MV-4-11 (cell line): ENCODE data around the gene SPATS2.
"Not testable (repeated sequence)": the region's sequence is repeated elsewhere in the genome, so short reads cannot be mapped to it uniquely, and the experiment has no call there.

Source experiments
- DNase-seq: peaks from one replicate; lab custom pipeline; 2025; lab: John Stamatoyannopoulos, UW

The SPATS2 gene

DNA sequence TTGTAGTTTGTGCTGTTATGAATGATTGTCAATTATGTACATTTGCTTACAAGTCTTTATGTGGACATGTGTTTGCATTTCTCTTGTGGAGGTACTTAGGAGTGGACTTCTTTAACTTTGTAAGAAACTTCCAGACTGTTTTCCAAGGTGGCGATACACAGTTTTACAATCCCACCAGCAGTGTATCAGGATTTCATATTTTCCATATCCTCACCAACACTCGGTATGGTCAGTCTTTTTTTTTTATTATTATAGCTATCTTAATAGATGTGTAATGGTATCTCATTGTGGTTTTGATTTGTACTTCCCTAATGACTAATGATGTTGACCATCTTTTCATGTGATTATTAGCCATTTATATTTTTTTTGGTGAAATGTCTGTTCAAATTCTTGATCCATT lies 97.9 kb downstream of the SPATS2 start:
- DNase-seq, result no peak

DNA sequence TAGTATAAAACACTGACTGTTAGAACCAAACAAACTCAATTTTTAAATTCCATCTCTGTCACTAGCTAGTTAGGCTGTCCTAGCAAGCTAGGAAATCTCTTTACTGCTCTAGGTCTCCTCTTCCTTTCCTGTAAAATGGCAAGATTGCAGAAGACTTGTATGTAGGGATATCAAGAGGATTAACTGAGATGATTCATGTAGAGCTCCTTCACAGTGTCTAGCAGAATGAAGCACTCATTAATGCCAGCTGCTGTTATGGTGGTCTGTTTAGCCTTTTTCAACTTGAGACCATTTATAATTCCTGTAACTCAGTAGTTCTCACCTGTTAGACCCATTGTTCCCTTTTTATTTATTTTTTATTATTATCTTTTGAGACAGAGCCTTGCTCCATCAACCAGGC lies 103.7 kb downstream of the SPATS2 start:
- peak; percentile 4 for DNase-seq

DNA sequence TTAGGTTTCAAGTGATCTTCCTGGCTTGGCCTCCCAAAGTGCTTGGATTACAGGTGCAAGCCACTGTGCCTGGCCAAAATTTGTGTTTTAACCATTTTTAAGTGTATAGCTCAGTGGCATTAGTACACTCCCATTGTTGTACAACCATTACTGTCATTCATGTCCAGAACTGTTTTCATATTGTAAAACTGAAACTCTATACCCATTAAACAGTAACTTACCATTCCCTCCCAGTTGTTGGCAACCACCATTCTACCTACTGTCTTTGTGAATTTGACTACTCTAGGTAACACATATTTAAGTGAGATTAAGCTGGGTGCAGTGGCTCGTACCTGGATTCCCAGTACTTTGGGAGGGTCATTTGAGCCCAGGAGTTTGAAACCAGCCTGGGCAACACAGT lies 104.3 kb downstream of the SPATS2 start:
- no peak for DNase-seq

DNA sequence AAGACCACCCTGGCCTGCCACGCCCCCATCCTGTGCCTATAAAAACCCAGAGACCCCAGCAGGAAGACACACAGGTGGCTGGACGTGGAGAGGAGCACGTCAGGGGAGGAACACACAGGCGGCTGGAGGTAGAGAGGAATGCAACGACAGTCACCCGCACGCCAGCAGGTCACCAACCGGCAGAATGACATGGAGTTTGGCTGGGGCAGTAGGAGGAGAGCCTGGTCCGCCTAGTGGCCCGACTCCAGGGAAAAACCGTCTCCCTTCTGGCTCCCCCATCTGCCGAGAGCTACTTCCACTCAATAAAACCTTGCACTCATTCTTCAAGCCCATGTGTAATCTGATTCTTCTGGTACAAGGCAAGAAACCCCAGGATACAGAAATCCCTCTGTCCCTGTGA lies 108.8 kb downstream of the SPATS2 start:
- no peak for DNase-seq

DNA sequence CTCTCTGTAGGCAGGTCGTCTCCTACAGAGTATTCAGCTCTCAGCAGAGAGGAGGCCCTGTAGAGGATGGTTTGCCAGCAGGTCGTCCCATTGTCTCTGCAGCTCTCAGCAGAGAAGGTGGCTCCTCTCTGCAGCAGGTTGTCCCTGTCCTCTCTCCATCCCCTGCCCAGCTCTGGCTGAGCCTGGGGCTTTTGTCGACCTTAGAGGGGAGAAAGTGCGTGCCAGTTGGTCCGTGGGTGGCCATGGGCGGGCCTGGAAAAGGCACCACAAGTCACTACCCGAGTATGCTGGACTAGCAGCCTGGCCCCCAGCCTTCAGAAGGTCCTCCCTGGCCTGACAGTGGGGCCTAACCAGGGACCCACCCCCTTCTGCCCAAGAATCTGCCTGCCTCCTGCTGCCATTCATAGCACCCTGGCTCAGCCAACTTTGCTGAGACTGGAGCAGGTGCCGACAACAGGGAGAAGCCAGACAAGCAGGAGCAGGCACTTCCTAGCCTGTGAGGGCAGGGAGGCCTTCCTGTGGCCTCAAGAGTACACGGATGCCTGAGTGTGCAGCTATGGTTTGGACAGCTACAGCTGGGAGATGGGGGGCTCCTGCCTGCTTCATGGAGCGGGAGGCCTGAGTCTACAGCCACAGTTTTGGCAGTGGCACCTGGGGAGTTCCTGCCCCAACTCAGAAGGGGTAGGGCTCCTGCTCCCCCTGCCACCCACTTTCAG lies 111.8 kb downstream of the SPATS2 start:
- DNase-seq, result no peak

DNA sequence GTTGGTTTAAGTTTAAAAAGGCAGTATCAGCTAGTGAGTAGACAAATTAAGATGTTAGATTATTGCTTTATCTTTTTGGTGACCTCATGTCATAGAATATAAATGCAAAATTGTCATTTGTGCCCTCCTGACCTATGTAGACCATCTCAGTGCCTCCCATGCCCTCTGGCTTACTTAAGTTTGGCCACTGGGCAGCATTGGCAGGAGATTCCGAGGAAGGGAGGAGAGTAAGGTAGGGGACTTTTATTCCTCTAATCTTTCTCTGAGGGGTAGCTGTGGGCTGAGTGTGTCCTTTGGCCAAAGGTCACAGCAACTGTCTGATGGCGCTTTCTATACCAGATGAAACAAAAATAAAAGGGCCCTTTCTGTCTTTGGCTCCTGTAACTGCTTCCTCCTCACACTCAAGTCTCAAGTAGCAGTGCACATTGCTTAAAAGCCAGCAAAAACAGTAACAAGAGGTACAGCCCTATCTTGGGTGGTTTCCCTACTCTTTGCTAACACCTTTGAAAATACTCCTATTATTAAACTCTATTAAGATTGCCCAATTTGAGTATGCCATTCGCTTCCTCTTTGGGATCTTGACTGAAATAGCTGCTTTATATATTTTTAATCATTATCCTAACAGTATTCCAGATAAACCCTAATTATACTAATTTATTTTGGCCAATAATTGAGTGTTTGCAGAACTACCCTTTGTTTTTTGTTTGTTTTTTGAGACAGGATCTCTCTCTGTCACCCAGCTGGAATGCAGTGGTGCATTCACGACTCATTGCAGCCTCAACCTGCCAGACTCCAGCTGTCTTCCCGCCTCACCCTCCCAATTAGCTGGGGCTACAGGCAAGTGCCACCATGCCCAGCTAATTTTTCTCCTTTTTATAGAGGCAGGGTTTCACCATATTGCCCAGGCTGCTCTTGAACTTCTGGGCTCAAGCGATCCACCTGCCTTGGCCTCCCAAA lies 115.1 kb downstream of the SPATS2 start:
- no peak for DNase-seq

DNA sequence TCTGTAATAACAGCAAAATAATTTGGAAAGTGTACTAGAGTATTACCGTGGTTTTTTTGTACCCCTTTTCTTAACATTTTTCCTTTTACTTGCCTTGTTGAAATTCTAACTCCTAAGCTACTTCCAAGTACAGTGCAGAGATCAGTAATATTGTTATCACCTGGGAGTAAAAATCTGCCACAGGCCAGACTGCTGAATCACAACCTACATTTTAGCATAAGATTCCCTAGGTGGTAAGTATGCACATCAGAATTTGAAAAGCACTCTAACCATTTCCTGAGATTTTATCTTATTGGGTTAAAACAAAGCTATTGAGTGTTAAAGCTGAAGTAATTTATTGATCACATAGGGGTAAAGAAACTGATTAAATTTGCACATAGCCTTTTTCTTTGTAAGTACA lies 116.4 kb downstream of the SPATS2 start:
- no peak for DNase-seq

DNA sequence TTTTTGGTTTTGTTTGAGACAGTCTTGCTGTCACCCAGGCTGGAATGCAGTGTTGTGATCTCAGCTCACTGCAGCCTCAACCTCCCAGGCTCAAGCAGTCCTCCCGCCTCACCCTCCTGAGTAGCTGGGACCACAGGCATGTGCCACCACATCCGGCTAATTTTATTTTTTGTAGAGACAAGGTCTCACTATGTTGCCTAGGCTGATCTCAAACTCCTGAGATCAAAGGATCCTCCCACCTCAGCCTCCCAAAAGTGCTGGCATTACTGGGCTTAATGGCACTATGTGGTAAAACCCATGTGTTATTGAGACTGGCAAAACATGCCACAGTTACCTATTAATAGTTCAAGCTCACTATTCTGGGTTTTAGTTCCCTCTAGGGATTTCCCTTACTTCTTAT lies 120.3 kb downstream of the SPATS2 start:
- peak; percentile 54 for DNase-seq

DNA sequence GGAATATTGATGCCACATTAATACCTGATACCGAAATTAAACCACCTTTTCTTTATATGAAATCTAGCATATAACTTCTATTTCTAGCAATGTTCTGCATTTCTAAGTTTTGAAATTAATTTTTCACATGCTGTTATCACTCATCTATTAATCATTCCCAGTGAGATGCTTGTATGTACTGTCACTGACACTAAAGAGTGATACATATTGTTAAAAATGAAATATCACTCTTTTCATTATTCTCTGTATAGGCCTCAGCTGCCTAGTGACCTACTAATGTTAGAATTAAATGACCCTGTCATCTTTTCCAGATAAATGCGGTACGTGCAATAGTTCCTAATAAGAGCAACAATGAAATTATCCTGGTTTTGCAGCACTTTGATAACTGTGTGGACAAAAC lies 121.9 kb downstream of the SPATS2 start:
- DNase-seq, result no peak

DNA sequence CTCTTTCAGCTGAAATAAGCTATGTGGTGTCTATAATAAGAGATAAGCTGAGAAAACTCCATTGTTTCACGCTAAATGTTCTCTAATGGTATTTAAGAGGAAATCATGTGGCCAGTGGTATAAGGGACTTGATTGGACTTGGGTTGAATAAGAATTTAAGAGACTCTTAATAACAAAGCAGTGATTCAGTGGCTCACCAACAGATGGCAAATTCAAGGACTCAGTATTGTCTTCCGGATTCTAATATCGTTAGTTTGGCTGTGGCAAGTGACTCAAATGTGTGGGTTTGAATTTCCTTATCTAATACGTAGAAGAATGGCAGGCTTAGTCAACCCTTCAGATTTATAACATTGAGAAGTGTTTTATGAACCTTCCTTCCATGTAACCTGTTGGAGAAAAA lies 122.5 kb downstream of the SPATS2 start:
- DNase-seq, result peak; percentile 16

DNA sequence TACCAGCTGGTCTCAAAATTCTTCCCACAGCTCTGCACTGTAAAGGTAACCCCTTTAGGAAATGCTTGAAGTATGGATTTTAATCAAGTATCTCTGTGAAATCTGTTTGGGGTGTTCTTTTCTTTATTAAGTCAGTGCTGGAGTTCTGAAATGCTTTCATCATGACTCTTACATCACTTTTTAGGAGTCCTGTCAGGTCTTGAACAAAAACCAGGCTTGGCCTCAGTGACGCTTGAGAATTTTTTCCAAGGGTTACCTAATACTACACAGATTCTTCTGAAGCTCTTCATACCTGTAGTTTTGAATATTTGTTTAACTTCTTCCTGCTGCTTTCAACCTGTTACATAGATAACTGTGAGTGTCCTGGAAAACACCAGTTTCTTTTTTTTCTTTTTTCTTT lies 124.6 kb downstream of the SPATS2 start:
- no peak for DNase-seq

DNA sequence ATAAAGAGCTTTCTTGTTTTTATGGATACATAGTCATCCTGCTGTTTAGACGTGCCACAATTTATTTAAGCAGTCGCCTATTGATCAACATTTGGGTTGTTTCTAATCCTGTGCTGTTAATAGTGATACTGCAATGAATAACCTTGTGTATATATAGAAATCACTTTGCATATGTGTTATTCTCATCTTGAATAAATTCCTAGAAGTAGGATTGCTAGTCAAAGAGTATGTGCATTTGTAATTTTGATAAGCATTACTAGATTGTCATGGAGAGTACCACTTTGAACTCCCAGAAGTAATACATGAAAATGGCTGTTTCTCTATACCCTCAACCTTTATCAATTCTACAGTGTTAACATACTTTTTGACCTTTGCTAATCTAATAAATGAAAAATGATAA lies 126.6 kb downstream of the SPATS2 start:
- no peak for DNase-seq

DNA sequence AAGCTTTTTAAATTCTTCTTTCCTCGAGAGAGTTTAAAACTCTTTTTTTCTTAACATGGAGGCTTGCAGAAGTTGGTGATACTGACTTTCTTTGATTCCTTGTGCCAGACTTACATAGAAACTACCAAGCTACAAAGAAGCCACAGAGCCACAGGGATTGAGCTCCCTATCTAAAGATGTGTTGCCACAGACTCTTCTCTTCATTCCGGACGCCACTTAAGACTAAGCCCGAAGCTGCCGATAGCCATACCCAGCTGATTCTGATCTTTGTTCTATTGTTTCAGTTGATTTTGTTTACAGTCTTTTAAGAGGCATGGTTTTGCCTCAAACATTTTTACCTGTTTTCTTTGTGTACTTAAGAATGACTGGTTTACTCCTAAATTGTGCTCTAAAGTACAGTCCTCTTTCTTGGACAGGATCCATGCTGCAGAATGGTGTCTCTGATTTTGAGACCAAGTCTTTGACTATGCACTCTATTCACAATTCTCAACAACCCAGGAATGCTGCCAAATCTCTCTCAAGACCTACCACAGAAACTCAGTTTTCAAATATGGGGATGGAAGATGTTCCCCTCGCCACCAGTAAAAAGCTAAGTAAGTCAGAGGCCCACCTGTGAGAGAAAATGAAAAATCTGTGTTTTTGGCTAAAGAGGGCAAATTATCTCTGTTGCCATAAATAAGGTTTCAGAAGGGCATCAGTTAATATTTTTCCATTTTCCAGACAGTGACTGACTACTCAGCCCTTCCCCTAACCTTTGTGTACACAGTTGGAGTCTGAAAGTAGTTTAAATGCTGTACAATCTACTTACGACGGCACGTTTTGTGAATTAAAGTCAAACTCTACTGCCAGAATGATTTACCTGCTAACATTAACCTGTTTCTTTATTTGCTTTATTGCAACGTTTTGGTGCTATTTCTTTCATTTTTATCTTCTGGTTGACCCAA lies 129.4 kb downstream of the SPATS2 start:
- no peak for DNase-seq

DNA sequence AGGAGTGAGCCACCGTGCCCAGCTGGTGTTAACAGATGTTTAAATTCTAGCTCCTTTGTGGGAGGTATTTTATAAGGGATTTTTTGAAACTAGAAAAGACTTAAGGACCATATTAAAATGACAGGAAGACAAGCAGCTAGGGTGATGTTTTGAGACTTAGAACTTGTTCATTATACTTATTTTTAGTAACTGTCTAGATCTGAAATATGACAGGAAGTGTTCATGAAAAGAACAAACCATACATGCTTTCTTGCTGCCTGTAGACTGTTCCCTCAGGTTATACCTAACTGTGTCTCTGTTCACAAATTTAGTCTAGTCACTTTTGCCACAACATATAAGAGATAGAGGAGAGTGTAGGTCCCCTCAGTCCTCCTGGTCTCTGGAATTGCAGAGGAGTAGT lies 134.6 kb downstream of the SPATS2 start:
- DNase-seq, result no peak

DNA sequence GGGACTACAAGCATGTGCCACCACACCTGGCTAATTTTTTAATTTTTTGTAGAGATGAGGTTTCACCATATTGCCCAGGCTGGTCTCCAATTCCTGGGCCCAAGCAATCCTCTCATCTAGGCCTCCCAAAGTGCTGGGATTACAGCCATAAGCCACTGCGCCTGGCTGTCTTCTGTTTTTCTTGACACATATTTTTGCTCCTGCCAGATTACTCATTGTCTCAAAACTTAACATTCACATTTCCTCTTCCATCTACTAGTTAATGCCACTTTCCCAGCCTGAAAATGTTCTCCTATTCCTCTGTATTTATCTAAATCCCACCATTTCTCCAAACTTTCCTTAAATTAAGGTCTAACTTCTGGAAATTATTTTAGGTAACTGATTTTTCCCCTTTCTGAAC lies 135.3 kb downstream of the SPATS2 start:
- no peak for DNase-seq

DNA sequence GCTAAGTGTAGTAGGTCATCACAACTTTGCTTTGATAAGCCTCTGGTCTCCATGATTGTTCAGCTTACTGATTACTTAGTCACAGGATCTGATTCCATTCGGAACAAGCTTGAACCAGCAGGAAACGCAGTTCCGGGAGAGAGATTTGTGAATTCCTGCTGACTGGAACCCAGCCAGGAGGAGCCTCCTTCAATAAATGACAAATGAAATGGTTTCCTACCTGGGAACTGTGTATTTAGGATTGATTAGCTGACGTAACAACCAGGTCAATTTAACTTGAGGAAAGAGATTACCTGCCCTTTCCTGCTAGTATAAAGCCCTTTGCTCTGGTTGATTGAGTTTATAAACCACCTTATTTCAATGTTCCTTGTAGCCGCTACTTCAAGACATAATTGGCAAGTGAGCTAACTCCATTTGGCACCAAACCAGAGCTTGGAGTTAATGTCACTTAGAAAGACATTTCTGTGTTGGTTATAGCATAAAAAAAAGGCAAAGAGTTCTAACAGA lies 136.5 kb downstream of the SPATS2 start:
- DNase-seq, result no peak

DNA sequence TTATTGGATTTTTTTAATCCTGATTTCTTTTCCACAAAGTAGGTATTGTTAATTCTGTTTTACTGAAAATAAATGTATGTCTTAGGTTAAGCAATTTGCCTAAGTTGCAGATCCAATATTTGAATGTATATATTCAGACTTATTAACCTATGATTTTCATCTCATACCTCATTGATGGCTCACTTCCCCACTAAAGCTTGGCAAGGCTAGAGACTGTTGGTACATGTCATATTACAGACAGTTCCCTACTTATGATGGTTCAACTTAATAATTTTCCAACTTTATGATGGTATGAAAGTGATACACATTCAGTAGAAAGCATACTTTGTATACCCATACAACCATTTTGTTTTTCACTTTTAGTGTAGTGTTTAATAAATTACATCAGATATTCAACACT lies 138.4 kb downstream of the SPATS2 start:
- DNase-seq, result no peak

DNA sequence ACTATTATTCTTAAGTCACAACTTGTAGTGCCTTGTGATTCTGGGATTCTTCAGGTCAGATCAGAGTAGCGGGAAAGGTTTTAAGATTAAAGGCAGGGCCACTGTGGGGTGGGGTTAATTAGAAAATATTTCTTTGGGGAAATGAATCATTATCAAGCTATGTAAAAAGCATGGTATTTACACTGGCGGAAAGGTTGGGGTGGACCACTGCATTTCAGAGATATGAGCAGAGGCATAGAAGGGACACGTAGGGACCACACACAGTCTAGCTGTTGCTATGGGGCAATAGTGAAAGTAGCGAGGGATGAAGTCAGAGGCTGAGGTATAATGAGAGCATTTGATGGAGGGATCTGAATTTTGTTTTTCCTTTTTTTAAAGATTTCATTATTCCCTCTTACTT lies 139.9 kb downstream of the SPATS2 start:
- no peak for DNase-seq

DNA sequence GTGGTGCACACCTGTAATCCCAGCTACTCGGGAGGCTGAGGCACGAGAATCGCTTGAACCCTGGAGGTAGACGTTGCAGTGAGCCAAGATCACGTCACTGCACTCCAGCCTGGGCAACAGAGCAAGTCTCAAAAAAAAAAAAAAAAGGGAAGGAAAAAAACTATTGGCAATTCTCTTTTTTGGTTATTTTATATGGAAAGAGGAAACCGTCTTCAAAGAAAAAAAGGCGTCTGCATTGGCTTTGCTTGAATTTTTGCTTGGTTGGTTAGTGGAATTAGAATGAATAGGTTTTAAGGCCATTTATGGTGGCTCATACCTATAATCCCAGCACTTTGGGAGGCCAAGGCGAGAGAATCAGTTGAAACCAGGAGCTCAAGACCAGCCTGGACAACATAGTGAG lies 142.4 kb downstream of the SPATS2 start:
- DNase-seq, result not testable (repeated sequence)

DNA sequence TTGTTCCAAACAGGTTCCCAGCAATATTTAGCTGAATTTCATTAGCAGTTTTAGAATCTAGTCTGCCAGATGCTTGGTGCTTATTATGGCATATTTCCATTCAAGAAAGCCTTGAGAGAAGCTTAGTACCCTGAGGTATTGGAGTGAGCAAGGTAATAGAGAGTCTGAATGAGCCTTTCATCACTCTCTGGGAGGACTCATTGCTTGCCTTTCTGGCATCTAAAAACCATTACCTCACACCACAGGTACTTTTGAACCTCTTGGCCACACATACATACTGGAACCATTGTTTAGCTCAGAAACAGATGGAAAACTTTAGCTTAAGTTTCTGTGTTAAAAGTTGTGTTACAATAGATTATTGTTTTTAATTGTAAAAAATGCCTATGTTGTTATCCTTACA lies 144.1 kb downstream of the SPATS2 start:
- DNase-seq, result no peak

DNA sequence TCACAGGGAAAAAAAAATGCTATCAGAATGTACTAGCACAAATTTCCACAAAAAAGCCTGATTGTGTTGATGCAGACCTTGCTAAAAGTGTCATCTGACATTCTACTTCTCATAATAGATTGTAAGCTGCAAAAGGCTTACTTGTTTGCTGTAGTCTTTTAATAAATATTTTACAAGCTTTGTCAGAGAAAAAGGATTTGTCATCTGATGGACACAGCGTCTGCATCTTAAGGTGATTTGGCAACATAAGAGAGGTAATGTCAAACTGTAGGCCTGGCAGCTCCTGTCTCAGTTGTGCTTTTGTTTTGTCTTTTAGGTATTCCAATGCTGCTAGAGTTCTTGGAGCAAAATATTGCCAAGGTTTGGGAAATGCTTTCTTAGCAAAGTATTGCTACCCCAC lies 145.3 kb downstream of the SPATS2 start:
- no peak for DNase-seq

DNA sequence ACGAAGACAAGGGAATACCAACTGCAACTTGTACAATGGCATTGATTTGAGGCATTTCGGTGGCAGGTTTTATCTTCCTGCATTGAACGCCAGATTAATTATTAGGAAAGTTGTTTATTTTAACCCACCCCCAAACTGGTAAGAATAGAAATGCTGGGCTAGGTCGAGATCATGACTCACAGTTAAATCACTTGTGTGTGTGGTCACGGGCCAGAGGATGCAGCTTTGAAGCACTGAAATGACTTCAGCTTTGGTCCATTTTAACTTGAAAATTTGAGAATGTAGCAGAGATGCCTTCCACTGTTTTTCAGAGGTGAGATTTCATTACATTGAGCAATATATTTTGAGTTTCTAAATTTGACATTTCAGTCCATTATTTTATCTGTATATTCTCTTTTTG lies 148.0 kb downstream of the SPATS2 start:
- DNase-seq, result no peak
